ENCODE measurements around the gene RIMKLB. TPM values are rescaled to one million over a fixed set of nuclear protein-coding genes. Genes with fewer than 3 reads are reported as not detected.

Gene RIMKLB
- polyA plus RNA-seq, 1 experiment: 22.0 TPM

DNA sequence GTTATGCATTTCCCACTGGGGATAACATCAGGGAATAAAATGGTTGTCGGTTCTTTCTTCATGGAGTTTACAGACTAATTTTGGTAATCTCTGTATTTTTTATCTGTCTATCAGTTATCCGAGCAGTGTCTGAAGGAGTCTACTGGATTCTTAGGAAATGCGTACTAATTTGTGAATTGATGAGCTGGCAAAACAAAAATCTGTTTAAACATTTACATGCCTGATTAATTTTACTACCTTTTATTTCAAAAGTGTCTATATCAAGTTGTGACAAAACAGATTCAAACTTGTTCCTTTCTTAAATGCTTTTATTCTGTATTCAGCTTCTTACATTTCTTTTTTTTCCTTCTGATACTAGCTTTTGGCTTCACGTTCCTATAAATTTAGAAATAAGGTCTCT is 4.4 kb downstream of the RIMKLB start:
- no peak overlapping the region for H3K27ac ChIP-seq (ENCODE audit: low read depth, low read length)
- POLR2A ChIA-PET: no interaction called here
- DNase-seq (ENCODE audit: low read depth, low spot score): no peak
- no peaks in the 10 kb centered on the region for H3K27me3 ChIP-seq (ENCODE audit: control insufficient read depth, insufficient read depth, low read length)
- no peak for TF ChIP-seq CTCF (IDR thresholded peaks at IDR 0.05; ENCODE audit: low read depth, low read length)
- no peaks in the 10 kb centered on the region for H3K9me3 ChIP-seq (ENCODE audit: control insufficient read depth, insufficient read depth, low read length)
- CTCF ChIA-PET: interaction anchor here (0.7 to 2.4 kb wide), 4 partner anchors 11 to 895 kb away, joined by 3 to 8 read pairs (median 5); no protein-coding TSS in a partner anchor
- H3K4me3 ChIP-seq (ENCODE audit: low read depth, low read length): no peak overlapping the region

DNA sequence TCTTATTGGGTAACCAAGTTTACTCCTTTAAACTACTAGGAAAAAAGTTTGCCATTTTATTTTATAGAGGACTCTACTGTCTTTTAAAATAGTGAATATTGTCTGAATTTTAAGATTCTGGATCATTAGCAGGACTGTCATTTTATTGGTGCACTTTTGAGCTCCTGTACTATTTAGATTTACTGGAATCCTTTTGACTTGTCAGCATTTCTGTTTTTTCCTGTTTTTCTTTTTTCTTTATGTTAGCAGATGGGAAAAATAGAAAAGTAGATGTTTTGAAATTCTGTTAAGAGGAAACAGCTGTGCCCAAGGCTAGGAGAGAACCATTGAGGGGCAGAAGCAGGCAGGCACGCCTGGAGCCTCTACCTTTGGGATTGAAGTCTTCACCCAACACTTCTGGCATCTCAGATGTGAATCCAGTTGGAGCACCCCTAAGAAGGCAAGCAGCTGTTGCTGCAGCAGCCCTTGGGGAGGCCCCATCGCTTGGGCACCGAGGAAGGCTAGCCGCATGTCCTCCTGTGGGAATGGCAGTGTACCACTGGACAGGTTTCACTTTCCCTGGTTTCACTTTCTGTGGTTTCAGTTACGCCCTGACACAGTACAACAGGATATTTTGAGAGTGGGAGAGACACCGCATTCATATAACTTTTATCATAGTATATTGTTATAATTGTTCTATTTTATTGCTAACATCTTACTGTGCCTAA is 11.5 kb downstream of the RIMKLB start:
- no peak for TF ChIP-seq CTCF (IDR thresholded peaks at IDR 0.05; ENCODE audit: low read depth, low read length)
- no peak for DNase-seq (ENCODE audit: low read depth, low spot score)
- no peak overlapping the region for H3K27ac ChIP-seq (ENCODE audit: low read depth, low read length)
- H3K4me3 ChIP-seq (ENCODE audit: low read depth, low read length): no peak overlapping the region
- ChIA-PET CTCF (interaction anchor here (2.8 kb wide), 1 partner anchor 181 kb away, joined by 15 read pairs; no protein-coding TSS in a partner anchor), POLR2A (no interaction called here)
- H3K9me3 ChIP-seq (ENCODE audit: control insufficient read depth, insufficient read depth, low read length): no peaks in the 10 kb centered on the region
- H3K27me3 ChIP-seq (ENCODE audit: control insufficient read depth, insufficient read depth, low read length): no peaks in the 10 kb centered on the region

- TF ChIP-seq CTCF (IDR thresholded peaks at IDR 0.05; ENCODE audit: low read depth, low read length): no peak
- CTCF ChIA-PET: interaction anchor here (1.3 to 1.4 kb wide), 2 partner anchors 11 to 178 kb away, joined by 3 to 5 read pairs; no protein-coding TSS in a partner anchor
- no peaks in the 10 kb centered on the region for H3K27me3 ChIP-seq (ENCODE audit: control insufficient read depth, insufficient read depth, low read length)
- POLR2A ChIA-PET: no interaction called here
- no peak overlapping the region for H3K4me3 ChIP-seq (ENCODE audit: low read depth, low read length)
- H3K9me3 ChIP-seq (ENCODE audit: control insufficient read depth, insufficient read depth, low read length): no peaks in the 10 kb centered on the region
- DNase-seq (ENCODE audit: low read depth, low spot score): no peak
- no peak overlapping the region for H3K27ac ChIP-seq (ENCODE audit: low read depth, low read length)
Measured at GRCh38 chr12:8712572-8712971, 14.8 kb downstream of the RIMKLB start.

DNA sequence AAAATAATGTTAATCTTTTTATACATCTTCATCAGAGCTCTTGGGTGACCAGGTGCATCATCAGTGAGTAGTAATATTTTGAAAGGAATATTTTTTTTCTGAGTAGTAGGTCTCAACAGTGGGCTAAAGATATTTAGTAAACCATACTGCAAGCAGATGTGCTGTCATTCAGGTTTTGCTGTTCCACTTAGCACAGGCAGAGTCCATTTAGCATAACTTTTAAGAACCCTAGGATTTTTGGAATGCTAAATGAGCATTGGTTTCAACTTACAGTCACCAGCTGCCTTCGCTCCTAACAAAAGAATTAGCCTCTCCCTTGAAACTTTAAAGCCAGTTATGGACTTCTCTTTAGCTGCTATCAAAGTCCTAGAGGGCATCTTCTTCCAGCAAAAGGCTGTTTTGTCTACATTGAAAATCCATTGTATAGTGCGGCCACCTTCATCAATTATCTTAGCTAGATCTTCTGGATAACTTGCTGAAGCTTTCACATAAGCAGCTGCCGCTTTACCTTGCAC is 24.6 kb downstream of the RIMKLB start:
- DNase-seq (ENCODE audit: low read depth, low spot score): no peak
- Histone ChIP-seq H3K4me3 (ENCODE audit: low read depth, low read length) (no peak overlapping the region), H3K27me3 (ENCODE audit: control insufficient read depth, insufficient read depth, low read length) (no peaks in the 10 kb centered on the region), H3K27ac (ENCODE audit: low read depth, low read length) (no peak overlapping the region), H3K9me3 (ENCODE audit: control insufficient read depth, insufficient read depth, low read length) (no peaks in the 10 kb centered on the region)
- CTCF ChIA-PET: interaction anchor here (1.0 kb wide), 1 partner anchor 18 kb away, joined by 3 read pairs; no protein-coding TSS in a partner anchor
- no peak for TF ChIP-seq CTCF (IDR thresholded peaks at IDR 0.05; ENCODE audit: low read depth, low read length)
- POLR2A ChIA-PET: no interaction called here

GRCh38 chr12:8734873-8735381 is 37.1 kb downstream of the RIMKLB start:
- CTCF ChIA-PET: interaction anchor here (0.7 kb wide), 2 partner anchors 43 to 58 kb away, joined by 4 read pairs; no protein-coding TSS in a partner anchor
- H3K9me3 ChIP-seq (ENCODE audit: control insufficient read depth, insufficient read depth, low read length): no peaks in the 10 kb centered on the region
- no peak overlapping the region for H3K27ac ChIP-seq (ENCODE audit: low read depth, low read length)
- POLR2A ChIA-PET: interaction anchor here (1.3 kb wide), 1 partner anchor 37 kb away, joined by 3 read pairs; the partner anchor contains the start of gene RIMKLB
- no peak for TF ChIP-seq CTCF (IDR thresholded peaks at IDR 0.05; ENCODE audit: low read depth, low read length)
- H3K27me3 ChIP-seq (ENCODE audit: control insufficient read depth, insufficient read depth, low read length): no peaks in the 10 kb centered on the region
- no peak overlapping the region for H3K4me3 ChIP-seq (ENCODE audit: low read depth, low read length)
- DNase-seq (ENCODE audit: low read depth, low spot score): no peak
